MM.1S (cell line): ENCODE results near the gene DCLK1.

Experiments
- CTCF ChIP-seq: fragments of 300-600 bp; sonication (generic); IDR thresholded peaks from 2 replicates; pipeline ENCODE4 v1.5.1; 2016; ENCODE audit warnings: antibody characterized with exemption, low read length, mixed read lengths
- EZH2phosphoT487 ChIP-seq: fragments of 300-600 bp; sonication (generic); IDR thresholded peaks from 2 replicates; pipeline ENCODE4 v1.6.1; 2018; ENCODE audit warnings: antibody characterized with exemption, low read length

GRCh38 chr13:35906636-35907035 is 224.5 kb downstream of the DCLK1 start:
- TF ChIP-seq CTCF, result no peak
- TF ChIP-seq EZH2phosphoT487, result no peak
